ENCODE data around the gene CEP97. TPM values are rescaled to one million over a fixed set of nuclear protein-coding genes. Genes with fewer than 3 reads are reported as not detected.

Gene CEP97
- total RNA-seq, 1 experiment from 2014 or later, result 12.0 TPM

DNA sequence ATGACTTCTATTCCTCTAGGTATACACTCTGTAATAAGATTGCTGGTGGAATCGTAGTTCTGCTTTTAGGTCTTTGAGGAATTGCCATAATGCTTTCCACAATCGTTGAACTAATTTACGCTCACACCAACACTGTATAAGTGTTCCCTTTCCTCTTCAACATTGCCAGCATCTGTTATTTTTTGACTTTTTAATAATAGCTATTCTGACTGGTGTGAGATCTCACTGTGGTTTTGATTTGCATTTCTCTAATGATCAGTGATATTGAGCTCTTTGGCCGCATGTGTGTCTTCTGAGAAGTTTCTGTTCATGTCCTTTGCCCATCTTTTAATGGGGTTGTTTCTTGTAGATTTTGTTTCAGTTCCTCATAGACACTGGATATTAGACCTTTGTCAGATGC lies 67.4 kb downstream of the CEP97 start:
- CTCF ChIA-PET, result interaction anchor here (1.2 kb wide), 1 partner anchor 11 kb away, joined by 3 read pairs; no protein-coding TSS in a partner anchor

More for the DNA sequence above, 67.4 kb downstream of the CEP97 start:
- ATAC-seq (no peak), DNase-seq (ENCODE audit: low spot score) (no peak)
- peaks cover 22% of the 10 kb centered on the region for H3K9me3 Mint-ChIP-seq
- H3K27ac Mint-ChIP-seq, result no peak overlapping the region
- TF ChIP-seq IRF2 (CRISPR knock-in tag; IDR thresholded peaks at IDR 0.05; ENCODE audit: borderline replicate concordance, low read depth) (no peak), OVOL2 (CRISPR knock-in tag; IDR thresholded peaks at IDR 0.05; ENCODE audit: borderline replicate concordance) (no peak), ETV6 (CRISPR knock-in tag; IDR thresholded peaks at IDR 0.05) (no peak), FOXK1 (CRISPR knock-in tag; IDR thresholded peaks at IDR 0.05) (no peak), GTF2I (CRISPR knock-in tag; conservative IDR thresholded peaks at IDR 0.05) (no peak), ZNF423 (CRISPR knock-in tag; IDR thresholded peaks at IDR 0.05) (no peak), SP1 (CRISPR knock-in tag; conservative IDR thresholded peaks at IDR 0.05) (no peak), ZNF219 (CRISPR knock-in tag; IDR thresholded peaks at IDR 0.05; ENCODE audit: borderline replicate concordance) (no peak), ZNF138 (CRISPR knock-in tag; conservative IDR thresholded peaks at IDR 0.05) (no peak), GABPB1 (CRISPR knock-in tag; IDR thresholded peaks at IDR 0.05) (no peak), RORB (CRISPR knock-in tag; IDR thresholded peaks at IDR 0.05) (no peak)
- TF ChIP-seq, protein P1, sequence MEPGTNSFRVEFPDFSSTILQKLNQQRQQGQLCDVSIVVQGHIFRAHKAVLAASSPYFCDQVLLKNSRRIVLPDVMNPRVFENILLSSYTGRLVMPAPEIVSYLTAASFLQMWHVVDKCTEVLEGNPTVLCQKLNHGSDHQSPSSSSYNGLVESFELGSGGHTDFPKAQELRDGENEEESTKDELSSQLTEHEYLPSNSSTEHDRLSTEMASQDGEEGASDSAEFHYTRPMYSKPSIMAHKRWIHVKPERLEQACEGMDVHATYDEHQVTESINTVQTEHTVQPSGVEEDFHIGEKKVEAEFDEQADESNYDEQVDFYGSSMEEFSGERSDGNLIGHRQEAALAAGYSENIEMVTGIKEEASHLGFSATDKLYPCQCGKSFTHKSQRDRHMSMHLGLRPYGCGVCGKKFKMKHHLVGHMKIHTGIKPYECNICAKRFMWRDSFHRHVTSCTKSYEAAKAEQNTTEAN (CRISPR knock-in tag; IDR thresholded peaks at IDR 0.05), result no peak
- TF ChIP-seq, protein P2, sequence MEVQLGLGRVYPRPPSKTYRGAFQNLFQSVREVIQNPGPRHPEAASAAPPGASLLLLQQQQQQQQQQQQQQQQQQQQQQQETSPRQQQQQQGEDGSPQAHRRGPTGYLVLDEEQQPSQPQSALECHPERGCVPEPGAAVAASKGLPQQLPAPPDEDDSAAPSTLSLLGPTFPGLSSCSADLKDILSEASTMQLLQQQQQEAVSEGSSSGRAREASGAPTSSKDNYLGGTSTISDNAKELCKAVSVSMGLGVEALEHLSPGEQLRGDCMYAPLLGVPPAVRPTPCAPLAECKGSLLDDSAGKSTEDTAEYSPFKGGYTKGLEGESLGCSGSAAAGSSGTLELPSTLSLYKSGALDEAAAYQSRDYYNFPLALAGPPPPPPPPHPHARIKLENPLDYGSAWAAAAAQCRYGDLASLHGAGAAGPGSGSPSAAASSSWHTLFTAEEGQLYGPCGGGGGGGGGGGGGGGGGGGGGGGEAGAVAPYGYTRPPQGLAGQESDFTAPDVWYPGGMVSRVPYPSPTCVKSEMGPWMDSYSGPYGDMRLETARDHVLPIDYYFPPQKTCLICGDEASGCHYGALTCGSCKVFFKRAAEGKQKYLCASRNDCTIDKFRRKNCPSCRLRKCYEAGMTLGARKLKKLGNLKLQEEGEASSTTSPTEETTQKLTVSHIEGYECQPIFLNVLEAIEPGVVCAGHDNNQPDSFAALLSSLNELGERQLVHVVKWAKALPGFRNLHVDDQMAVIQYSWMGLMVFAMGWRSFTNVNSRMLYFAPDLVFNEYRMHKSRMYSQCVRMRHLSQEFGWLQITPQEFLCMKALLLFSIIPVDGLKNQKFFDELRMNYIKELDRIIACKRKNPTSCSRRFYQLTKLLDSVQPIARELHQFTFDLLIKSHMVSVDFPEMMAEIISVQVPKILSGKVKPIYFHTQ (CRISPR knock-in tag; IDR thresholded peaks at IDR 0.05), result no peak
- TF ChIP-seq, protein P3, sequence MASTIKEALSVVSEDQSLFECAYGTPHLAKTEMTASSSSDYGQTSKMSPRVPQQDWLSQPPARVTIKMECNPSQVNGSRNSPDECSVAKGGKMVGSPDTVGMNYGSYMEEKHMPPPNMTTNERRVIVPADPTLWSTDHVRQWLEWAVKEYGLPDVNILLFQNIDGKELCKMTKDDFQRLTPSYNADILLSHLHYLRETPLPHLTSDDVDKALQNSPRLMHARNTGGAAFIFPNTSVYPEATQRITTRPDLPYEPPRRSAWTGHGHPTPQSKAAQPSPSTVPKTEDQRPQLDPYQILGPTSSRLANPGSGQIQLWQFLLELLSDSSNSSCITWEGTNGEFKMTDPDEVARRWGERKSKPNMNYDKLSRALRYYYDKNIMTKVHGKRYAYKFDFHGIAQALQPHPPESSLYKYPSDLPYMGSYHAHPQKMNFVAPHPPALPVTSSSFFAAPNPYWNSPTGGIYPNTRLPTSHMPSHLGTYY (CRISPR knock-in tag; IDR thresholded peaks at IDR 0.05), result no peak
- TF ChIP-seq, protein P4, sequence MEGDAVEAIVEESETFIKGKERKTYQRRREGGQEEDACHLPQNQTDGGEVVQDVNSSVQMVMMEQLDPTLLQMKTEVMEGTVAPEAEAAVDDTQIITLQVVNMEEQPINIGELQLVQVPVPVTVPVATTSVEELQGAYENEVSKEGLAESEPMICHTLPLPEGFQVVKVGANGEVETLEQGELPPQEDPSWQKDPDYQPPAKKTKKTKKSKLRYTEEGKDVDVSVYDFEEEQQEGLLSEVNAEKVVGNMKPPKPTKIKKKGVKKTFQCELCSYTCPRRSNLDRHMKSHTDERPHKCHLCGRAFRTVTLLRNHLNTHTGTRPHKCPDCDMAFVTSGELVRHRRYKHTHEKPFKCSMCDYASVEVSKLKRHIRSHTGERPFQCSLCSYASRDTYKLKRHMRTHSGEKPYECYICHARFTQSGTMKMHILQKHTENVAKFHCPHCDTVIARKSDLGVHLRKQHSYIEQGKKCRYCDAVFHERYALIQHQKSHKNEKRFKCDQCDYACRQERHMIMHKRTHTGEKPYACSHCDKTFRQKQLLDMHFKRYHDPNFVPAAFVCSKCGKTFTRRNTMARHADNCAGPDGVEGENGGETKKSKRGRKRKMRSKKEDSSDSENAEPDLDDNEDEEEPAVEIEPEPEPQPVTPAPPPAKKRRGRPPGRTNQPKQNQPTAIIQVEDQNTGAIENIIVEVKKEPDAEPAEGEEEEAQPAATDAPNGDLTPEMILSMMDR (IDR thresholded peaks at IDR 0.05), result no peak
- TF ChIP-seq, protein P5, sequence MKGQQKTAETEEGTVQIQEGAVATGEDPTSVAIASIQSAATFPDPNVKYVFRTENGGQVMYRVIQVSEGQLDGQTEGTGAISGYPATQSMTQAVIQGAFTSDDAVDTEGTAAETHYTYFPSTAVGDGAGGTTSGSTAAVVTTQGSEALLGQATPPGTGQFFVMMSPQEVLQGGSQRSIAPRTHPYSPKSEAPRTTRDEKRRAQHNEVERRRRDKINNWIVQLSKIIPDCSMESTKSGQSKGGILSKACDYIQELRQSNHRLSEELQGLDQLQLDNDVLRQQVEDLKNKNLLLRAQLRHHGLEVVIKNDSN (CRISPR knock-in tag; IDR thresholded peaks at IDR 0.05), result no peak
- TF ChIP-seq, protein P6, sequence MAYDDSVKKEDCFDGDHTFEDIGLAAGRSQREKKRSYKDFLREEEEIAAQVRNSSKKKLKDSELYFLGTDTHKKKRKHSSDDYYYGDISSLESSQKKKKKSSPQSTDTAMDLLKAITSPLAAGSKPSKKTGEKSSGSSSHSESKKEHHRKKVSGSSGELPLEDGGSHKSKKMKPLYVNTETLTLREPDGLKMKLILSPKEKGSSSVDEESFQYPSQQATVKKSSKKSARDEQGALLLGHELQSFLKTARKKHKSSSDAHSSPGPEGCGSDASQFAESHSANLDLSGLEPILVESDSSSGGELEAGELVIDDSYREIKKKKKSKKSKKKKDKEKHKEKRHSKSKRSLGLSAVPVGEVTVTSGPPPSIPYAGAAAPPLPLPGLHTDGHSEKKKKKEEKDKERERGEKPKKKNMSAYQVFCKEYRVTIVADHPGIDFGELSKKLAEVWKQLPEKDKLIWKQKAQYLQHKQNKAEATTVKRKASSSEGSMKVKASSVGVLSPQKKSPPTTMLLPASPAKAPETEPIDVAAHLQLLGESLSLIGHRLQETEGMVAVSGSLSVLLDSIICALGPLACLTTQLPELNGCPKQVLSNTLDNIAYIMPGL (CRISPR knock-in tag; IDR thresholded peaks at IDR 0.05), result no peak
- TF ChIP-seq, protein P7, sequence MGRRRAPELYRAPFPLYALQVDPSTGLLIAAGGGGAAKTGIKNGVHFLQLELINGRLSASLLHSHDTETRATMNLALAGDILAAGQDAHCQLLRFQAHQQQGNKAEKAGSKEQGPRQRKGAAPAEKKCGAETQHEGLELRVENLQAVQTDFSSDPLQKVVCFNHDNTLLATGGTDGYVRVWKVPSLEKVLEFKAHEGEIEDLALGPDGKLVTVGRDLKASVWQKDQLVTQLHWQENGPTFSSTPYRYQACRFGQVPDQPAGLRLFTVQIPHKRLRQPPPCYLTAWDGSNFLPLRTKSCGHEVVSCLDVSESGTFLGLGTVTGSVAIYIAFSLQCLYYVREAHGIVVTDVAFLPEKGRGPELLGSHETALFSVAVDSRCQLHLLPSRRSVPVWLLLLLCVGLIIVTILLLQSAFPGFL (CRISPR knock-in tag; IDR thresholded peaks at IDR 0.05; ENCODE audit: borderline replicate concordance), result no peak
- TF ChIP-seq, protein P8, sequence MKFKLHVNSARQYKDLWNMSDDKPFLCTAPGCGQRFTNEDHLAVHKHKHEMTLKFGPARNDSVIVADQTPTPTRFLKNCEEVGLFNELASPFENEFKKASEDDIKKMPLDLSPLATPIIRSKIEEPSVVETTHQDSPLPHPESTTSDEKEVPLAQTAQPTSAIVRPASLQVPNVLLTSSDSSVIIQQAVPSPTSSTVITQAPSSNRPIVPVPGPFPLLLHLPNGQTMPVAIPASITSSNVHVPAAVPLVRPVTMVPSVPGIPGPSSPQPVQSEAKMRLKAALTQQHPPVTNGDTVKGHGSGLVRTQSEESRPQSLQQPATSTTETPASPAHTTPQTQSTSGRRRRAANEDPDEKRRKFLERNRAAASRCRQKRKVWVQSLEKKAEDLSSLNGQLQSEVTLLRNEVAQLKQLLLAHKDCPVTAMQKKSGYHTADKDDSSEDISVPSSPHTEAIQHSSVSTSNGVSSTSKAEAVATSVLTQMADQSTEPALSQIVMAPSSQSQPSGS (CRISPR knock-in tag; IDR thresholded peaks at IDR 0.05; ENCODE audit: borderline replicate concordance, low read depth), result no peak
- H3K27me3 Mint-ChIP-seq (ENCODE audit: low read depth), result no peaks in the 10 kb centered on the region
- H3K36me3 Mint-ChIP-seq, result peaks cover 76% of the 10 kb centered on the region
- no peaks in the 10 kb centered on the region for H3K4me1 Mint-ChIP-seq
- H3K4me3 Mint-ChIP-seq, result no peak overlapping the region
- POLR2A ChIA-PET, result no interaction called here

All from WTC11 (cell line).